ENCODE results near the gene AMOTL1. TPM values are rescaled to one million over a fixed set of nuclear protein-coding genes. Genes with fewer than 3 reads are reported as not detected.
"Not testable (repeated sequence)": the region's sequence is repeated elsewhere in the genome, so short reads cannot be mapped to it uniquely, and the experiment has no call there.

Gene AMOTL1
- total RNA-seq, 4 donors from 2014 or later = 34.1 to 51.2 (median 41.0) TPM

DNA sequence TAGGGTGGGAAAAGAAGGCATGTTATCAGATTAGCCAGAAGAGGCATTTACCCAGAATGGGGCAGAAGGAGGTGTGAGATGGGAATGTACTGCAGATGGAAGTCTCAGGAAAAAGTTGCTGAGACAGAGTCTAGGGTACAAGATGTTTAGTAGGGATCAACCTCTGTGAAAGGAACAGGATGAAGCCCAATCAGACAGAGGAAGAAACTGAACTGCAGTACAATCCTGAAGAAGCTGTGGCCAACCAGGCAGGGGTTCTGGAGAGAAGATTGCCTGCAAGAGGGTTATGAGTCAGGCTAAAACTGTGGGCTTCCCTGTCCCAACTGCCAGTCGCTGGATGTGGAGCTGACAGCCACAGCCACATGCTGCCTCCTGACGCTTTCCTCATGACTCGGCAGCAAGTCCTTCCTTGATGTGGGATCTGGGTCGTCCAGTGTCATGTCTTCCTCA, 141.2 kb downstream of the AMOTL1 start:
- no peak for TF ChIP-seq POLR2A (IDR thresholded peaks at IDR 0.05)
- TF ChIP-seq, protein P1, sequence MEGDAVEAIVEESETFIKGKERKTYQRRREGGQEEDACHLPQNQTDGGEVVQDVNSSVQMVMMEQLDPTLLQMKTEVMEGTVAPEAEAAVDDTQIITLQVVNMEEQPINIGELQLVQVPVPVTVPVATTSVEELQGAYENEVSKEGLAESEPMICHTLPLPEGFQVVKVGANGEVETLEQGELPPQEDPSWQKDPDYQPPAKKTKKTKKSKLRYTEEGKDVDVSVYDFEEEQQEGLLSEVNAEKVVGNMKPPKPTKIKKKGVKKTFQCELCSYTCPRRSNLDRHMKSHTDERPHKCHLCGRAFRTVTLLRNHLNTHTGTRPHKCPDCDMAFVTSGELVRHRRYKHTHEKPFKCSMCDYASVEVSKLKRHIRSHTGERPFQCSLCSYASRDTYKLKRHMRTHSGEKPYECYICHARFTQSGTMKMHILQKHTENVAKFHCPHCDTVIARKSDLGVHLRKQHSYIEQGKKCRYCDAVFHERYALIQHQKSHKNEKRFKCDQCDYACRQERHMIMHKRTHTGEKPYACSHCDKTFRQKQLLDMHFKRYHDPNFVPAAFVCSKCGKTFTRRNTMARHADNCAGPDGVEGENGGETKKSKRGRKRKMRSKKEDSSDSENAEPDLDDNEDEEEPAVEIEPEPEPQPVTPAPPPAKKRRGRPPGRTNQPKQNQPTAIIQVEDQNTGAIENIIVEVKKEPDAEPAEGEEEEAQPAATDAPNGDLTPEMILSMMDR (IDR thresholded peaks at IDR 0.05) = no peak
- no peak for DNase-seq
- Histone ChIP-seq H3K4me3 (replicated peaks in 1 of 3) (no peak overlapping the region), H3K36me3 (no peaks in the 10 kb centered on the region), H3K9me3 (no peaks in the 10 kb centered on the region), H3K4me1 (no peaks in the 10 kb centered on the region), H3K27ac (no peak overlapping the region), H3K27me3 (no peaks in the 10 kb centered on the region)
- intact Hi-C loops (cut with DNase I) = no loop called here
- WGBS, 2 donors = 83 to 84% methylated on average over 4 of the region's 4 CpGs

DNA sequence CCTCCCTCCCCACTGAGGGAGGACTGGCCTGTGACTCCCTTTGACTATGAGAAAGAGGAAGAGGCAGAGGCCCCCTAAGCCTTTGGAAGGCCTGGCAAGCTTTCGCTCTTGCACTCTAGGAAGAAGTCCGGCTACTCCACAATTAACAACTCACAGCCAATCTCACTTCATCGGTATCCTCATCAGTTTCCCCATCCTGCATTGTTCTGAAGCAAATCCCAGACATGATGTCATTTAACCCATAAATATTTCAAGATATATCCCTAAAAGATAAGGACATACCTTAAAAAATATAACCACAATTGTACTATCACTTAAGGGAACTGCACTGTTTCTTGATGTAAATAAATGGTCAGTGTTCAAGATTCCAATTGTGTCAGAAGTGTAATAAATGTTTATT, 142.1 kb downstream of the AMOTL1 start:
- WGBS, 2 donors = 91 to 92% methylated on average over 3 of the region's 3 CpGs
- Histone ChIP-seq H3K27ac (no peak overlapping the region), H3K4me1 (no peaks in the 10 kb centered on the region), H3K27me3 (no peaks in the 10 kb centered on the region), H3K9me3 (no peaks in the 10 kb centered on the region), H3K36me3 (no peaks in the 10 kb centered on the region), H3K4me3 (replicated peaks in 1 of 3) (no peak overlapping the region)
- TF ChIP-seq, protein P1 (IDR thresholded peaks at IDR 0.05) = no peak
- TF ChIP-seq POLR2A (IDR thresholded peaks at IDR 0.05) = no peak
- intact Hi-C loops (cut with DNase I) = no loop called here
- no peak for DNase-seq

DNA sequence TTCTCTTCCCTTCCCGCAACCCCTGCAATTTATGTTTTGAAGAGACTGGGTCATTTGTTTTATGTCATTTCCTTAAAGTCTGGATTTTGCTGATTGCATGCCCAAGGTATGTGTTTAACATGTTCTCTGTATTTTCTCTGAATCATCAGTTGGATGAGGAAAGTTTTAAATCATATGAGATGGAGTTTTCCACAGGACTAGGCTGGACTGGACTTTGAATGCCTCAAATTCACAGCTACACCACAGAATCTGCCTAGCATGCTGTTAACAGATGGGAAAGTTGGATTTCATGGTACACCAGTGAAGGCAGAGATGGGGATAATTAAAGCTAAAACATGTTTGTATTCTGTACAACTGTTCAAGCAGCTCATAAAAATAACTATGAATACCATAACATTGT, 142.6 kb downstream of the AMOTL1 start:
- Histone ChIP-seq H3K4me1 (no peaks in the 10 kb centered on the region), H3K9me3 (no peaks in the 10 kb centered on the region), H3K4me3 (replicated peaks in 1 of 3) (no peak overlapping the region), H3K36me3 (no peaks in the 10 kb centered on the region), H3K27ac (no peak overlapping the region), H3K27me3 (no peaks in the 10 kb centered on the region)
- no peak for DNase-seq
- intact Hi-C loops (cut with DNase I) = no loop called here
- 0% methylated on average over 1 of the region's 1 CpG for WGBS, 2 donors
- no peak for TF ChIP-seq POLR2A (IDR thresholded peaks at IDR 0.05)
- TF ChIP-seq, protein P1 (IDR thresholded peaks at IDR 0.05) = no peak

DNA sequence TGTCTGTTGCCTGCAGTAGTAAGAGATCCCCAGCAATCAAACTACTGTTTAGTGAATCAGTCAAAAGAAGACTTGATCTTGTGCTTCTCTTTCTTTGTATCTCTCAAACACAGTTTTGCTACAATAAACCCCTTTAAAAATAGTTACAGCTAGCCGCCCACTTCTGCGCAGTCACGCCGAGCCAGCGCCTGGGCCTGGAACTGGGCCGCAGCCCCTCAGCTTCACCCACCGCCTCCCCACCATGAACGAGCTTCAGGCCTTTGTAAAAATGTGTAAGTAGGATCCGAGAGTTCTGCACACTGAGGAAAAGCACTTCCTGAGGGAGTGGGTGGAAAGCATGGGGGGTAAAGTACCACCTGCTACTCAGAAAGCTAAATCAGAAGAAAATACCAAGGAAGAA, 144.7 kb downstream of the AMOTL1 start:
- intact Hi-C loops (cut with DNase I) = no loop called here
- Histone ChIP-seq H3K9me3 (no peaks in the 10 kb centered on the region), H3K4me1 (no peaks in the 10 kb centered on the region), H3K4me3 (replicated peaks in 1 of 3) (no peak overlapping the region), H3K27ac (no peak overlapping the region), H3K36me3 (no peaks in the 10 kb centered on the region), H3K27me3 (no peaks in the 10 kb centered on the region)
- no peak for TF ChIP-seq POLR2A (IDR thresholded peaks at IDR 0.05)
- TF ChIP-seq, protein P1 (IDR thresholded peaks at IDR 0.05) = no peak
- 96 to 99% methylated on average over 9 of the region's 9 CpGs for WGBS, 2 donors
- no peak for DNase-seq

- H3K27ac ChIP-seq; intact Hi-C loops (cut with DNase I); H3K4me1 ChIP-seq; DNase-seq; H3K9me3 ChIP-seq; H3K27me3 ChIP-seq; H3K36me3 ChIP-seq; H3K4me3 ChIP-seq (replicated peaks in 1 of 3): not testable (repeated sequence)
- 88 to 99% methylated on average over 2 of the region's 2 CpGs for WGBS, 2 donors
Observed at GRCh38 chr11:94913718-94914394, 145.7 kb downstream of the AMOTL1 start.
